Peyer's patch (tissue), 4 donors: ENCODE data around the gene AEBP2. TPM values are rescaled to one million over a fixed set of nuclear protein-coding genes. Genes with fewer than 3 reads are reported as not detected.
"Not testable (repeated sequence)": the region's sequence is repeated elsewhere in the genome, so short reads cannot be mapped to it uniquely, and the experiment has no call there.

Experiments used
- DNase-seq, 3 donors: peaks; one replicate each; pipeline ENCODE4 v3.0.0-alpha.2; 2017 to 2019
- H3K27ac ChIP-seq, 4 donors: fragments of 200-600 bp; sonication (generic); one replicate each; pipeline ENCODE4 v1.5.1; 2016 to 2019
- H3K27me3 ChIP-seq, 2 donors: fragments of 200-600 bp; sonication (generic); one replicate each; pipeline ENCODE4 v1.5.1; 2019
- H3K36me3 ChIP-seq, 3 donors: fragments of 200-600 bp; sonication (generic); one replicate each; pipeline ENCODE4 v1.5.1; 2016 to 2019
- H3K4me1 ChIP-seq, 4 donors: fragments of 200-600 bp; sonication (generic); one replicate each; pipeline ENCODE4 v1.5.1; 2016 to 2019
- H3K4me3 ChIP-seq, 4 donors: fragments of 200-600 bp; sonication (generic); 1 replicate in 3 of 4; 2 replicates in 1 of 4; pipeline ENCODE4 v1.5.1; 2016 to 2019; ENCODE audit warnings: mild to moderate bottlenecking in 1 of 4
- H3K9me3 ChIP-seq, 4 donors: fragments of 200-600 bp; sonication (generic); one replicate each; pipeline ENCODE4 v1.5.1; 2016 to 2019; ENCODE audit warnings: mild to moderate bottlenecking in 1 of 4
- CTCF ChIP-seq, 6 experiments: fragments of 450-650 bp in 4 of 6; fragments of 200-600 bp in 2 of 6; sonication (generic) in 1 of 6; IDR thresholded peaks; one replicate each; pipeline ENCODE4 v1.5.1; 2017 to 2019; ENCODE audit warnings: antibody characterized with exemption in 6 of 6, mild to moderate bottlenecking in 3 of 6, moderate library complexity in 1 of 6
- POLR2A ChIP-seq, 2 donors: fragments of 450-650 bp; IDR thresholded peaks; one replicate each; pipeline ENCODE4 v1.5.1; 2017; ENCODE audit warnings: antibody characterized with exemption in 2 of 2, mild to moderate bottlenecking in 2 of 2, moderate library complexity in 2 of 2
- total RNA-seq, 4 donors: library from RNA; depleted of rRNA; stranded (reverse); fragments of >200 nt; gene quantifications; one replicate each; pipeline ENCODE4 v1.1.0, GENCODE V29; 2016

AEBP2 gene
- total RNA-seq, 4 donors from 2014 or later: 22.9 to 58.4 (median 42.3) TPM

GRCh38 chr12:19464192-19464580 lies 24.9 kb downstream of the AEBP2 start:
- TF ChIP-seq CTCF (IDR thresholded peaks at IDR 0.05): no peak
- no peak for TF ChIP-seq POLR2A (IDR thresholded peaks at IDR 0.05)
- H3K27me3 ChIP-seq: no peaks in the 10 kb centered on the region
- H3K4me1 ChIP-seq: peaks cover 0 to 13% (median 0%) of the 10 kb centered on the region in 4 donors
- H3K36me3 ChIP-seq: peaks cover 0 to 7% (median 0%) of the 10 kb centered on the region in 3 donors
- H3K27ac ChIP-seq: no peak overlapping the region
- H3K9me3 ChIP-seq: no peaks in the 10 kb centered on the region
- no peak overlapping the region for H3K4me3 ChIP-seq
- no peak for DNase-seq

- Histone ChIP-seq H3K27me3 (no peaks in the 10 kb centered on the region), H3K4me1 (peaks cover 0 to 13% (median 0%) of the 10 kb centered on the region in 4 donors), H3K27ac (no peak overlapping the region), H3K4me3 (no peak overlapping the region), H3K9me3 (no peaks in the 10 kb centered on the region), H3K36me3 (peaks cover 0 to 7% (median 0%) of the 10 kb centered on the region in 3 donors)
- TF ChIP-seq CTCF (IDR thresholded peaks at IDR 0.05) (no peak), POLR2A (IDR thresholded peaks at IDR 0.05) (no peak)
- DNase-seq: no peak
Measured at GRCh38 chr12:19465711-19466110, 26.4 kb downstream of the AEBP2 start.

- Histone ChIP-seq H3K4me1 (no peaks in the 10 kb centered on the region), H3K36me3 (peaks cover 0 to 21% (median 0%) of the 10 kb centered on the region in 3 donors), H3K27ac (no peak overlapping the region), H3K4me3 (no peak overlapping the region), H3K9me3 (no peaks in the 10 kb centered on the region), H3K27me3 (no peaks in the 10 kb centered on the region)
- no peak for DNase-seq
- TF ChIP-seq POLR2A (IDR thresholded peaks at IDR 0.05) (no peak), CTCF (IDR thresholded peaks at IDR 0.05) (no peak)
Measured at GRCh38 chr12:19474147-19474546, 34.9 kb downstream of the AEBP2 start.

GRCh38 chr12:19475884-19476505 lies 36.7 kb downstream of the AEBP2 start:
- DNase-seq, H3K27me3 ChIP-seq, H3K9me3 ChIP-seq, H3K4me3 ChIP-seq, H3K4me1 ChIP-seq, H3K27ac ChIP-seq: not testable (repeated sequence)
- H3K36me3 ChIP-seq: peaks cover 0 to 25% (median 0%) of the 10 kb centered on the region in 3 donors

- H3K27ac ChIP-seq: no peak overlapping the region
- H3K36me3 ChIP-seq: peaks cover 0 to 25% (median 0%) of the 10 kb centered on the region in 3 donors
- DNase-seq: no peak
- no peak overlapping the region for H3K4me3 ChIP-seq
- no peaks in the 10 kb centered on the region for H3K27me3 ChIP-seq
- H3K4me1 ChIP-seq: no peaks in the 10 kb centered on the region
- peaks cover 0 to 8% (median 3%) of the 10 kb centered on the region in 4 donors for H3K9me3 ChIP-seq
- TF ChIP-seq POLR2A (IDR thresholded peaks at IDR 0.05): no peak
- TF ChIP-seq CTCF (IDR thresholded peaks at IDR 0.05): no peak
Measured at GRCh38 chr12:19477071-19477470, 37.8 kb downstream of the AEBP2 start.

GRCh38 chr12:19480459-19480858 lies 41.2 kb downstream of the AEBP2 start:
- Histone ChIP-seq H3K4me1 (peaks cover 0 to 6% (median 0%) of the 10 kb centered on the region in 4 donors), H3K4me3 (no peak overlapping the region), H3K27me3 (no peaks in the 10 kb centered on the region), H3K9me3 (peaks cover 0 to 8% (median 3%) of the 10 kb centered on the region in 4 donors), H3K36me3 (peaks cover 0 to 5% (median 0%) of the 10 kb centered on the region in 3 donors), H3K27ac (no peak overlapping the region)
- no peak for DNase-seq
- no peak for TF ChIP-seq CTCF (IDR thresholded peaks at IDR 0.05)
